Right lobe of liver (tissue), 6 donors: ENCODE measurements around the gene C11orf21. TPM values are rescaled to one million over a fixed set of nuclear protein-coding genes. Genes with fewer than 3 reads are reported as not detected.

Experiments used
- ATAC-seq, 4 donors: fragments of 200-7000 bp; cut with Tn5 transposase; one replicate each; pipeline ENCODE4 v1.9.1; 2020; ENCODE audit warnings: mild to moderate bottlenecking in 4 of 4, moderate library complexity in 4 of 4
- DNase-seq, 3 donors: peaks; one replicate each; pipeline ENCODE4 v3.0.0-alpha.2; 2020
- H3K27ac ChIP-seq, 3 donors: fragments of 200-600 bp; one replicate each; pipeline ENCODE4 v1.8.0; 2022
- H3K27me3 ChIP-seq, 2 donors: fragments of 200-600 bp; one replicate each; pipeline ENCODE4 v1.8.0; 2022
- H3K36me3 ChIP-seq, 4 donors: fragments of 200-600 bp; sonication (generic) in 1 of 4; one replicate each; pipeline versions ENCODE4 v1.5.1 to v1.8.0; 2017 to 2022; ENCODE audit warnings: control low read depth in 1 of 4
- H3K4me1 ChIP-seq, 4 donors: fragments of 200-600 bp; sonication (generic) in 1 of 4; one replicate each; pipeline versions ENCODE4 v1.5.1 to v1.8.0; 2017 to 2022; ENCODE audit warnings: control low read depth in 1 of 4
- H3K4me3 ChIP-seq, 3 donors: fragments of 200-600 bp; one replicate each; pipeline ENCODE4 v1.8.0; 2022
- H3K9me3 ChIP-seq, 4 donors: fragments of 200-600 bp; sonication (generic) in 1 of 4; one replicate each; pipeline versions ENCODE4 v1.5.1 to v1.8.0; 2017 to 2022; ENCODE audit warnings: control low read depth in 1 of 4
- POLR2A ChIP-seq: fragments of 450-650 bp; IDR thresholded peaks from one replicate; pipeline ENCODE4 v1.6.1; 2017; ENCODE audit warnings: antibody characterized with exemption, mild to moderate bottlenecking
- whole genome bisulfite sequencing: methylation state at CpG from one replicate; pipeline ENCODE4 v1.1.6; 2018; ENCODE audit warnings: low coverage, low lambda C conversion rate; ENCODE audit not compliant: insufficient coverage; ENCODE audit errors: missing lambda C conversion rate; 5-methylcytosine and 5-hydroxymethylcytosine counted together
- intact Hi-C, 2 donors: fragments of 100-400 bp; cut with DNase I; formaldehyde crosslinking; loops; one replicate each; pipeline versions ENCODE4 v1.11.2 to v1.14.1; 2022
- small RNA-seq, 2 experiments: library from RNA; depleted of rRNA; stranded (forward); fragments of <200 nt; gene quantifications; one replicate each; pipeline ENCODE3, GENCODE V24; 2016
- total RNA-seq, 6 experiments: library from RNA; depleted of rRNA in 2 of 6; stranded (reverse); fragments of >200 nt in 2 of 6; fragmentation: NEBNext Ultra II Directional in 3 of 6; extraction: Animal tissue kit (Norgen Biotek cat#: 25700) in 3 of 6; gene quantifications; one replicate each; pipeline versions ENCODE4 v1.1.0 to v1.2.4, GENCODE V29; 2016 to 2023
- TF ChIP-seq, protein P1 (sequence below), 4 donors: fragments of 200-600 bp in 3 of 4; fragments of 450-650 bp in 1 of 4; IDR thresholded peaks; one replicate each; pipeline versions ENCODE4 v1.5.1 to v1.8.0; 2016 to 2022; ENCODE audit warnings: antibody characterized with exemption in 4 of 4, mild to moderate bottlenecking in 2 of 4
- donor health status: DM: no; HTN: yes; CAD: no.
- donor health status: DM: no; HTN: no; CAD: no.
- donor health status: DM: no; HTN: no; CAD: no.
- donor health status: DM: no; HTN: yes; CAD: no.
- donor health status: DM: no; HTN: yes; CAD: no.

The C11orf21 gene
- total RNA-seq, 6 experiments from 2014 or later: 0.25 to 0.51 (median 0.39) TPM

DNA sequence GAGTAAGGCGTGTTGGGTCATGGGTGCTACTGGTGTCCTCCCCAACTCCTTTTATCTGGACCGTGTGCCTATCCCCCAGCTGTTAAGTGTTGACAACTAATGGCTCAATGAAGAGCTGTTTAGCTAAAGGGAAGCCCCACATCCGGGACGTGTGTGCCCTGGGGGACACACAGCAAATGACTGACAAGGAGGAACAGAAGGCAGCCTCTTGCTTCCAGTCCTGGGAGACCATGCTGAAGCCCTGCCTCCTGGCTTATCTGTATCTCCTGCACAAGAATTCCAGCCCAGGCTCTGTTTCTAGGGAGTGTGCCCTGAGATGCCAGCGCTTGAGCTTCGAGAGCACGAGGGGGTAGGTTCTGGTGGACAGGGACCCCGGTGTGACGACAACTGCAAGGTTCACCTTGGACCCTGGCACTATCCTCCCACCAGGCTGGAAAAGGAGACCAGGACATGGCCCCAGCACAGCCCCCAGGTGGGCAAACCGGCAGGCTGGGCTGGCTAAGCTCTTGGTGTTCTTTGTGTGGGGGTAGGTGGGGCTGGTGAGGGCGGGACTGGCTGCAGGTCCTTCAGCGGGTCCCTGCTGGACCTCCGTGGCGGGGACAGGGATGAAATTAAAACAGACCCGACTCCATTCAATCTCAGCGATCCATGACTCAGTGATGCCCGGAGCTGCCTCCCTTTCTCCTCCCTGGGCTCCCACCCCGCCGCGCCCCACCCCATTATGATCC, 52.4 kb downstream of the C11orf21 start:
- TF ChIP-seq, protein P1, sequence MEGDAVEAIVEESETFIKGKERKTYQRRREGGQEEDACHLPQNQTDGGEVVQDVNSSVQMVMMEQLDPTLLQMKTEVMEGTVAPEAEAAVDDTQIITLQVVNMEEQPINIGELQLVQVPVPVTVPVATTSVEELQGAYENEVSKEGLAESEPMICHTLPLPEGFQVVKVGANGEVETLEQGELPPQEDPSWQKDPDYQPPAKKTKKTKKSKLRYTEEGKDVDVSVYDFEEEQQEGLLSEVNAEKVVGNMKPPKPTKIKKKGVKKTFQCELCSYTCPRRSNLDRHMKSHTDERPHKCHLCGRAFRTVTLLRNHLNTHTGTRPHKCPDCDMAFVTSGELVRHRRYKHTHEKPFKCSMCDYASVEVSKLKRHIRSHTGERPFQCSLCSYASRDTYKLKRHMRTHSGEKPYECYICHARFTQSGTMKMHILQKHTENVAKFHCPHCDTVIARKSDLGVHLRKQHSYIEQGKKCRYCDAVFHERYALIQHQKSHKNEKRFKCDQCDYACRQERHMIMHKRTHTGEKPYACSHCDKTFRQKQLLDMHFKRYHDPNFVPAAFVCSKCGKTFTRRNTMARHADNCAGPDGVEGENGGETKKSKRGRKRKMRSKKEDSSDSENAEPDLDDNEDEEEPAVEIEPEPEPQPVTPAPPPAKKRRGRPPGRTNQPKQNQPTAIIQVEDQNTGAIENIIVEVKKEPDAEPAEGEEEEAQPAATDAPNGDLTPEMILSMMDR (IDR thresholded peaks at IDR 0.05): no peak
- no peak for TF ChIP-seq POLR2A
- H3K27ac ChIP-seq: no peak overlapping the region
- H3K4me3 ChIP-seq: no peak overlapping the region
- peak in 1 of 3 donors; percentile 26 for DNase-seq
- no peaks in the 10 kb centered on the region for H3K27me3 ChIP-seq
- H3K9me3 ChIP-seq: no peaks in the 10 kb centered on the region
- peak in 1 of 4 donors; percentile 12 for ATAC-seq
- intact Hi-C loops: no loop called here
- WGBS: 40% methylated on average over 1 of the region's 20 CpGs
- no peaks in the 10 kb centered on the region for H3K4me1 ChIP-seq
- H3K36me3 ChIP-seq: no peaks in the 10 kb centered on the region

DNA sequence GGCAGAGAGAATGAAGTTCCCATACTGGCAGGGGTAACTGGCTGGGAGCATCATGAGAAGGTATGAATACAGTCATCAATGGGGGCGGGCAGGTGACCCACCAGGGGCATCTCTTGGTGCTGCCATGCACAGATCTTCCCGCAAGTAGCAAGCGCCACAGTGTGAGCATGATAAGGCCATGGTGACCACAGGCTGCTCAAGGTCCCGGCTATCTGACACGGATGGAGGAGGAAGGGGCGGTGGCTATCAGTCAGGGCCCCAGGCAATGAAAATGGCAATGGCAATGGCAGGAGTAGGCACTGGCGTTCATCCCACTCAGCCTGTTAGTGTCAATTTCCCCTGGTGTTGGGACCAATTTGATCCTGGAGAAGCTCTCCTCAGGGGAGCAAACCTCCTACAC, 53.0 kb downstream of the C11orf21 start:
- no peak for ATAC-seq
- no peak overlapping the region for H3K27ac ChIP-seq
- H3K4me3 ChIP-seq: no peak overlapping the region
- H3K9me3 ChIP-seq: no peaks in the 10 kb centered on the region
- no peak for TF ChIP-seq POLR2A
- TF ChIP-seq, protein P1 (IDR thresholded peaks at IDR 0.05): no peak
- no peaks in the 10 kb centered on the region for H3K27me3 ChIP-seq
- peak in 1 of 3 donors; percentile 34 for DNase-seq
- WGBS: 87% methylated on average over 2 of the region's 7 CpGs
- no peaks in the 10 kb centered on the region for H3K36me3 ChIP-seq
- intact Hi-C loops: no loop called here
- H3K4me1 ChIP-seq: no peaks in the 10 kb centered on the region

DNA sequence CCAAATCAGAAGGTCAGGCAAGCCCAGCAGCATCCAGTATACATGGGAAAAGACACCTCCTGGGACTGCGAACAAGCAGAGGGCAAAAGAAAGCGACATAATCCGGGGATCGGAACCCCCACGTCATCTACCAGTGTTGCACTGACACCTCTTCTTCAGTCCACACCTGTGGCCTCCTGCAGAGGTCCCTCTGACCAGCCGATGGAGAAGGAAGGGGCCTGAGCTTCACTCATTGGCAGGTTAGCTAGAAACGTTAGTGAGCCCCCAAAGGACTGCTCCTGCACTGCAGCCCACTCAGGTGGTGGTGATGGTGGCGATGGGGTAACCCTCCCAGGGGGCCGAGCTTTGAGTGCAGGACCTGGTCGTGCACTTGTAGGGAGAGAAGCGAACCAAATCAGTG, 53.5 kb downstream of the C11orf21 start:
- 57% methylated on average over 1 of the region's 11 CpGs for WGBS
- DNase-seq (peak in 1 of 3 donors; percentile 31), ATAC-seq (no peak)
- H3K4me3 ChIP-seq: no peak overlapping the region
- H3K27ac ChIP-seq: no peak overlapping the region
- intact Hi-C loops: no loop called here
- no peaks in the 10 kb centered on the region for H3K36me3 ChIP-seq
- no peaks in the 10 kb centered on the region for H3K27me3 ChIP-seq
- H3K9me3 ChIP-seq: no peaks in the 10 kb centered on the region
- no peaks in the 10 kb centered on the region for H3K4me1 ChIP-seq
- no peak for TF ChIP-seq POLR2A
- TF ChIP-seq, protein P1 (IDR thresholded peaks at IDR 0.05): no peak

DNA sequence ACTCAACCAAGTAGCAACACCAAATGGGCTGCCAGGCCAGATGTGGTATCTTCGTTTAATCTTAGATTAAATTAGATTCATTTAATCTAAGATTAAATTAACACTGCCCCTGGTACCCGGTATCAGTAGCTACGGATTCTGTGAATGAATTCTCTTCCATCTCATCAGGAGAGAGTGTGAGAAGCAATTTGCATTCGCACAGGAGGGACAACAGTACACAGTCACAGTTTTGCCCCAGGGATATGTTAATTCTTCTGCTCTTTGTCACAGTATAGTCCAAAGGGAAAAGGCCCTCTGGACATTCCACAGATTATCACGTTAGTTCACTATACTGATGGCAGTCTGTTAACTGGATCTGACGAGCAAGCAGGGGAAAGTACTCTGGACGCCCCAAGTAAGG, 54.2 kb downstream of the C11orf21 start:
- no peaks in the 10 kb centered on the region for H3K36me3 ChIP-seq
- TF ChIP-seq, protein P1 (IDR thresholded peaks at IDR 0.05): no peak
- TF ChIP-seq POLR2A: no peak
- 47% methylated on average over 4 of the region's 7 CpGs for WGBS
- no peak overlapping the region for H3K27ac ChIP-seq
- no peaks in the 10 kb centered on the region for H3K27me3 ChIP-seq
- no peak overlapping the region for H3K4me3 ChIP-seq
- H3K9me3 ChIP-seq: no peaks in the 10 kb centered on the region
- no peak for DNase-seq
- intact Hi-C loops: no loop called here
- H3K4me1 ChIP-seq: no peaks in the 10 kb centered on the region
- no peak for ATAC-seq

Small RNA genes within 50 kb of the gene (small RNA-seq; reads per million reads assigned to genes)
- 0 reads per million in 2 experiments for gene RNU6-878P

Other genes starting within 250 kb of the C11orf21 start
- 100 to 1,000 TPM in 5 of 6 experiments, 10 to 100 TPM in 1; 86.6 to 289 (median 177) TPM for gene IGF2, start 162.5 kb downstream of the C11orf21 start, total RNA-seq
- gene INS, start 140.7 kb downstream of the C11orf21 start, total RNA-seq: not detected
- gene TH, start 130.1 kb downstream of the C11orf21 start, total RNA-seq: under 1 TPM in 2 of 6 experiments, not detected in 4; 0.51 to 0.64 TPM
- under 1 TPM; 0.42 to 0.81 (median 0.64) TPM for gene ASCL2, start 31.3 kb downstream of the C11orf21 start, total RNA-seq
- gene TSPAN32, start 95 bp upstream of the C11orf21 start, total RNA-seq: 1 to 10 TPM in 1 of 6 experiments, under 1 TPM in 3, not detected in 2; 0.24 to 1.2 (median 0.63) TPM
- gene CD81, start 75.4 kb upstream of the C11orf21 start, total RNA-seq: 100 to 1,000 TPM; 433 to 721 (median 528) TPM
- gene TSSC4, start 98.8 kb upstream of the C11orf21 start, total RNA-seq: 10 to 100 TPM; 17.6 to 27.0 (median 19.5) TPM
- not detected for gene TRPM5, start 142.6 kb upstream of the C11orf21 start, total RNA-seq
- 1 to 10 TPM in 4 of 6 experiments, under 1 TPM in 2; 0.61 to 2.4 (median 1.8) TPM for gene KCNQ1, start 143.1 kb upstream of the C11orf21 start, total RNA-seq